GM18507 (cell line): ENCODE results near the gene TBX15.
"Not testable (repeated sequence)": the region's sequence is repeated elsewhere in the genome, so short reads cannot be mapped to it uniquely, and the experiment has no call there.

ENCODE experiments used
- DNase-seq: peaks from one replicate; pipeline ENCODE4 v3.0.0; 2011; ENCODE audit warnings: low read depth; ENCODE audit not compliant: insufficient read length; ENCODE audit errors: extremely low spot score
- FAIRE-seq: peaks from 2 replicates; lab custom pipeline; 2011; peaks lifted over from hg19 to GRCh38; lab: Jason Lieb, UNC

Gene TBX15

GRCh38 chr1:118970451-118970850, 17.7 kb downstream of the TBX15 start:
- FAIRE-seq (no peak), DNase-seq (no peak)

- FAIRE-seq, result no peak
- no peak for DNase-seq
Measured at GRCh38 chr1:118963456-118964430, 24.4 kb downstream of the TBX15 start.

- no peak for DNase-seq
- peak; percentile 26 for FAIRE-seq
Measured at GRCh38 chr1:118963138-118963455, 25.0 kb downstream of the TBX15 start.

- FAIRE-seq, result no peak
- DNase-seq, result no peak
Measured at GRCh38 chr1:118961156-118961555, 27.0 kb downstream of the TBX15 start.

GRCh38 chr1:118960567-118961136, 27.5 kb downstream of the TBX15 start:
- DNase-seq, result no peak
- no peak for FAIRE-seq

- FAIRE-seq (peak; percentile 98), DNase-seq (no peak)
Measured at GRCh38 chr1:118960026-118960561, 28.0 kb downstream of the TBX15 start.

GRCh38 chr1:118958937-118959631, 29.1 kb downstream of the TBX15 start:
- no peak for DNase-seq

GRCh38 chr1:118958140-118958539, 30.0 kb downstream of the TBX15 start:
- FAIRE-seq, result no peak

More at GRCh38 chr1:118958937-118959631, 29.1 kb downstream of the TBX15 start:
- FAIRE-seq, result no peak

GRCh38 chr1:118957579-118957978, 30.6 kb downstream of the TBX15 start:
- not testable (repeated sequence) for DNase-seq, FAIRE-seq

More at GRCh38 chr1:118958140-118958539, 30.0 kb downstream of the TBX15 start:
- DNase-seq, result no peak

GRCh38 chr1:118954301-118954905, 33.7 kb downstream of the TBX15 start:
- no peak for DNase-seq
- FAIRE-seq, result no peak

GRCh38 chr1:118951270-118951936, 36.7 kb downstream of the TBX15 start:
- DNase-seq (no peak), FAIRE-seq (no peak)

GRCh38 chr1:118949315-118949714, 38.8 kb downstream of the TBX15 start:
- no peak for DNase-seq
- FAIRE-seq, result no peak

GRCh38 chr1:118948846-118949245, 39.3 kb downstream of the TBX15 start:
- FAIRE-seq, result no peak

GRCh38 chr1:118948351-118948750, 39.8 kb downstream of the TBX15 start:
- FAIRE-seq (no peak), DNase-seq (no peak)

More at GRCh38 chr1:118948846-118949245, 39.3 kb downstream of the TBX15 start:
- no peak for DNase-seq

- FAIRE-seq (no peak), DNase-seq (no peak)
Measured at GRCh38 chr1:118947790-118948189, 40.4 kb downstream of the TBX15 start.

GRCh38 chr1:118947003-118947765, 41.0 kb downstream of the TBX15 start:
- DNase-seq (no peak), FAIRE-seq (no peak)

- FAIRE-seq, result no peak
- DNase-seq, result no peak
Measured at GRCh38 chr1:118945489-118945888, 42.7 kb downstream of the TBX15 start.

GRCh38 chr1:118944546-118944945, 43.6 kb downstream of the TBX15 start:
- FAIRE-seq, result no peak

More at GRCh38 chr1:118944546-118944945, 43.6 kb downstream of the TBX15 start:
- DNase-seq, result no peak
